ENCODE measurements around the gene ARAP1. TPM values are rescaled to one million over a fixed set of nuclear protein-coding genes. Genes with fewer than 3 reads are reported as not detected.

ARAP1 gene
- total and polyA plus RNA-seq, 2 of the 8 experiments (the other 6 are each of a cell fraction or from before 2014, with no cell fraction given) = 25.7 to 61.6 TPM

DNA sequence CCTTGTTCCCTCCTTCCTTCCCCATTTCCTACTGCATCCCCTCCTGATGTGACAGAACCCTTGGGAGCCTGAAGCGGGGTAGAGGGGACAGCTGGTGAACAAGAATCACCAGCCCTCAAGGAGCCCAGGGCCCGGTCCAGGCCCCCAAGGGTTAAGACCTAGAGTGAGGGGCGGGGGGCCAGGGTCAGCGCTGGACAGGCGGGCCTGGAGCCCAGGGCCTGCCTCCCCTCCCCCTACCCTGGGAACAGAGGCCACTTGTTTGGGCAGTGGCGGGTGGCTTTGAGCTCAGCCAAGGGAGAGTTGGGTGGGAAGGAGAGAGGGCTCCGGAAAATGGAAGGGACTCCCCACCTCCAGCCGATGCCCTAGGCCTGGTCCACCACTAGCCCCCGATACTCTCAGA, 2.1 kb downstream of the ARAP1 start:
- POLR2A ChIA-PET (ENCODE audit: partially characterized antibody) = interaction anchor here (0.6 to 1.9 kb wide), 4 partner anchors 9 to 128 kb away, joined by 3 to 6 read pairs (median 4); no protein-coding TSS in a partner anchor
- H3K4me1 ChIP-seq (replicated peaks in 1 of 4; ENCODE audit: control insufficient read depth in 3 of 4, insufficient read depth in 4 of 4, low read length in 3 of 4) = peaks cover 0 to 22% (median 12%) of the 10 kb centered on the region in 4 experiments; a peak in 6 of 7 replicates
- no peak for TF ChIP-seq KDM4A (IDR thresholded peaks at IDR 0.05; ENCODE audit: low read depth, low read length, severe bottlenecking)
- TF ChIP-seq CBX8 (IDR thresholded peaks at IDR 0.05; ENCODE audit: borderline replicate concordance, low read depth, low read length) = no peak
- TF ChIP-seq BRCA1 (IDR thresholded peaks at IDR 0.05; ENCODE audit: low read depth, low read length) = no peak
- no peak for TF ChIP-seq SP4 (IDR thresholded peaks at IDR 0.05; ENCODE audit: low read length)
- TF ChIP-seq SAP30 (IDR thresholded peaks at IDR 0.05; ENCODE audit: insufficient read depth, insufficient replicate concordance, low read length) = no peak
- TF ChIP-seq, protein P1, sequence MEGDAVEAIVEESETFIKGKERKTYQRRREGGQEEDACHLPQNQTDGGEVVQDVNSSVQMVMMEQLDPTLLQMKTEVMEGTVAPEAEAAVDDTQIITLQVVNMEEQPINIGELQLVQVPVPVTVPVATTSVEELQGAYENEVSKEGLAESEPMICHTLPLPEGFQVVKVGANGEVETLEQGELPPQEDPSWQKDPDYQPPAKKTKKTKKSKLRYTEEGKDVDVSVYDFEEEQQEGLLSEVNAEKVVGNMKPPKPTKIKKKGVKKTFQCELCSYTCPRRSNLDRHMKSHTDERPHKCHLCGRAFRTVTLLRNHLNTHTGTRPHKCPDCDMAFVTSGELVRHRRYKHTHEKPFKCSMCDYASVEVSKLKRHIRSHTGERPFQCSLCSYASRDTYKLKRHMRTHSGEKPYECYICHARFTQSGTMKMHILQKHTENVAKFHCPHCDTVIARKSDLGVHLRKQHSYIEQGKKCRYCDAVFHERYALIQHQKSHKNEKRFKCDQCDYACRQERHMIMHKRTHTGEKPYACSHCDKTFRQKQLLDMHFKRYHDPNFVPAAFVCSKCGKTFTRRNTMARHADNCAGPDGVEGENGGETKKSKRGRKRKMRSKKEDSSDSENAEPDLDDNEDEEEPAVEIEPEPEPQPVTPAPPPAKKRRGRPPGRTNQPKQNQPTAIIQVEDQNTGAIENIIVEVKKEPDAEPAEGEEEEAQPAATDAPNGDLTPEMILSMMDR (IDR thresholded peaks at IDR 0.05; ENCODE audit: control extremely low read depth in 1 of 3, insufficient read depth in 1 of 3, low read depth in 1 of 3, low read length in 3 of 3) = no peak
- TF ChIP-seq SIX5 (IDR thresholded peaks at IDR 0.05; ENCODE audit: low read depth, low read length) = no peak
- no peak for TF ChIP-seq CEBPB (IDR thresholded peaks at IDR 0.05; ENCODE audit: low read depth, low read length)
- TF ChIP-seq CREB1 (IDR thresholded peaks at IDR 0.05) = no peak
- TF ChIP-seq, protein P2, sequence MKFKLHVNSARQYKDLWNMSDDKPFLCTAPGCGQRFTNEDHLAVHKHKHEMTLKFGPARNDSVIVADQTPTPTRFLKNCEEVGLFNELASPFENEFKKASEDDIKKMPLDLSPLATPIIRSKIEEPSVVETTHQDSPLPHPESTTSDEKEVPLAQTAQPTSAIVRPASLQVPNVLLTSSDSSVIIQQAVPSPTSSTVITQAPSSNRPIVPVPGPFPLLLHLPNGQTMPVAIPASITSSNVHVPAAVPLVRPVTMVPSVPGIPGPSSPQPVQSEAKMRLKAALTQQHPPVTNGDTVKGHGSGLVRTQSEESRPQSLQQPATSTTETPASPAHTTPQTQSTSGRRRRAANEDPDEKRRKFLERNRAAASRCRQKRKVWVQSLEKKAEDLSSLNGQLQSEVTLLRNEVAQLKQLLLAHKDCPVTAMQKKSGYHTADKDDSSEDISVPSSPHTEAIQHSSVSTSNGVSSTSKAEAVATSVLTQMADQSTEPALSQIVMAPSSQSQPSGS (IDR thresholded peaks at IDR 0.05; ENCODE audit: low read length) = no peak

More for the DNA sequence above, 2.1 kb downstream of the ARAP1 start:
- no peak overlapping the region for H3K4me2 ChIP-seq (ENCODE audit: insufficient read depth in 1 of 2, low read depth in 2 of 2, low read length in 2 of 2)
- H3K79me1 ChIP-seq (ENCODE audit: low read depth, low read length) = peaks cover 13% of the 10 kb centered on the region
- no peak overlapping the region for H3K27ac ChIP-seq (ENCODE audit: low read depth, low read length)
- CTCF ChIA-PET (ENCODE audit: partially characterized antibody) = interaction anchor here (1.2 to 1.6 kb wide), 5 partner anchors 9 to 43 kb away, joined by 3 to 5 read pairs (median 4); no protein-coding TSS in a partner anchor
- H3K36me3 ChIP-seq (ENCODE audit: control insufficient read depth in 2 of 4, insufficient read depth in 4 of 4, low read length in 3 of 4) = no peaks in the 10 kb centered on the region
- no peak overlapping the region for H3K23ac ChIP-seq (ENCODE audit: insufficient read length)
- H3K27me3 ChIP-seq (replicated peaks in 1 of 4; ENCODE audit: control insufficient read depth in 3 of 4, extremely low read depth in 1 of 4, insufficient read depth in 3 of 4, low read length in 3 of 4) = peaks cover 0 to 10% (median 5%) of the 10 kb centered on the region in 4 experiments; a peak in 3 of 7 replicates
- peaks cover 15 to 19% of the 10 kb centered on the region in 2 experiments for H4K20me1 ChIP-seq (replicated peaks in 1 of 2; ENCODE audit: control insufficient read depth in 1 of 2, insufficient read depth in 2 of 2, low read length in 2 of 2)
- no peak overlapping the region for H2BK5ac ChIP-seq (ENCODE audit: low read depth, low read length)
- no peak overlapping the region for H3K4me3 ChIP-seq (ENCODE audit: extremely low read depth in 1 of 4, insufficient read depth in 2 of 4, low read depth in 3 of 4, low read length in 4 of 4)
- H3K14ac ChIP-seq (ENCODE audit: insufficient read length) = no peak overlapping the region
- DNase-seq (ENCODE audit: low read depth in 1 of 2, low spot score in 2 of 2) (no peak), FAIRE-seq (no peak)
- H2AK5ac ChIP-seq (ENCODE audit: low read depth, low read length) = no peak overlapping the region
- H3K56ac ChIP-seq (replicated peaks; ENCODE audit: insufficient read length, low read depth, low read length) = no peak overlapping the region
- H4K5ac ChIP-seq (ENCODE audit: insufficient read length, low read depth, low read length) = no peak overlapping the region
- H3K23me2 ChIP-seq (ENCODE audit: low read depth, low read length) = peaks cover 16% of the 10 kb centered on the region; the same call in 1 of the 2 replicates
- WGBS, 2 experiments (ENCODE audit: extremely low coverage in 1 of 2, insufficient coverage in 1 of 2, insufficient read length in 1 of 2, insufficient replicate concordance in 2 of 2, low coverage in 1 of 2, low lambda C conversion rate in 2 of 2, missing lambda C conversion rate in 1 of 2) = 94% methylated on average over 4 of the region's 9 CpGs; no CpG with 5 or more reads in 1 of the 2 experiments
- H2AFZ ChIP-seq (ENCODE audit: low read length) = no peak overlapping the region
- no peak overlapping the region for H4K91ac ChIP-seq (replicated peaks; ENCODE audit: insufficient read length, low read length)
- H3K18ac ChIP-seq (ENCODE audit: extremely low read depth, low read length) = no peak overlapping the region
- H3K9me3 ChIP-seq (ENCODE audit: insufficient read depth in 2 of 2, low read depth in 1 of 2, low read length in 1 of 2) = no peaks in the 10 kb centered on the region
- H4K8ac ChIP-seq (ENCODE audit: extremely low read depth, insufficient read depth, low read length) = no peak overlapping the region
- no peak overlapping the region for H3K4ac ChIP-seq (replicated peaks; ENCODE audit: insufficient read length, low read depth, low read length)
- H2BK20ac ChIP-seq (ENCODE audit: low read length) = no peak overlapping the region
- no peak overlapping the region for H2BK120ac ChIP-seq (replicated peaks; ENCODE audit: low read depth, low read length)
- no peak overlapping the region for H2BK15ac ChIP-seq (ENCODE audit: low read length)
- H3K9ac ChIP-seq (replicated peaks in 1 of 4; ENCODE audit: extremely low read depth in 1 of 4, low read depth in 3 of 4, low read length in 3 of 4) = no peak overlapping the region
- no peak overlapping the region for H2BK12ac ChIP-seq (ENCODE audit: low read depth, low read length)
- H3K79me2 ChIP-seq (ENCODE audit: control insufficient read depth in 1 of 2, insufficient read depth in 2 of 2, low read length in 2 of 2) = peaks cover 0 to 48% of the 10 kb centered on the region in 2 experiments; a peak in 2 of 4 replicates

Data from H1 (cell line).